NCI-H774 (cell line): ENCODE data around the gene MACROD2.

Experiments used
- DNase-seq: peaks from one replicate; lab custom pipeline; 2025; lab: John Stamatoyannopoulos, UW

Gene MACROD2

GRCh38 chr20:15627501-15627903 is 1632.2 kb downstream of the MACROD2 start:
- DNase-seq = no peak

GRCh38 chr20:15628851-15629353 is 1633.6 kb downstream of the MACROD2 start:
- DNase-seq = no peak

GRCh38 chr20:15630360-15630759 is 1635.0 kb downstream of the MACROD2 start:
- no peak for DNase-seq

GRCh38 chr20:15632680-15633079 is 1637.4 kb downstream of the MACROD2 start:
- DNase-seq = no peak

GRCh38 chr20:15634102-15634501 is 1638.8 kb downstream of the MACROD2 start:
- DNase-seq = no peak

GRCh38 chr20:15637546-15637945 is 1642.2 kb downstream of the MACROD2 start:
- DNase-seq = no peak

- no peak for DNase-seq
Measured at GRCh38 chr20:15637950-15638754, 1642.8 kb downstream of the MACROD2 start.

- DNase-seq = no peak
Measured at GRCh38 chr20:15638816-15639215, 1643.5 kb downstream of the MACROD2 start.

- no peak for DNase-seq
Measured at GRCh38 chr20:15639839-15640238, 1644.5 kb downstream of the MACROD2 start.

- DNase-seq = no peak
Measured at GRCh38 chr20:15642109-15642508, 1646.8 kb downstream of the MACROD2 start.

GRCh38 chr20:15642676-15643075 is 1647.4 kb downstream of the MACROD2 start:
- no peak for DNase-seq

GRCh38 chr20:15643713-15644112 is 1648.4 kb downstream of the MACROD2 start:
- DNase-seq = no peak

- no peak for DNase-seq
Measured at GRCh38 chr20:15645816-15646215, 1650.5 kb downstream of the MACROD2 start.

GRCh38 chr20:15653396-15654207 is 1658.3 kb downstream of the MACROD2 start:
- no peak for DNase-seq

GRCh38 chr20:15654208-15654649 is 1658.9 kb downstream of the MACROD2 start:
- DNase-seq = peak; percentile 37

- no peak for DNase-seq
Measured at GRCh38 chr20:15655295-15655874, 1660.1 kb downstream of the MACROD2 start.

GRCh38 chr20:15656124-15656523 is 1660.8 kb downstream of the MACROD2 start:
- no peak for DNase-seq

- DNase-seq = no peak
Measured at GRCh38 chr20:15658295-15658694, 1663.0 kb downstream of the MACROD2 start.

GRCh38 chr20:15673206-15673605 is 1677.9 kb downstream of the MACROD2 start:
- DNase-seq = no peak

- DNase-seq = no peak
Measured at GRCh38 chr20:15674253-15675060, 1679.1 kb downstream of the MACROD2 start.

GRCh38 chr20:15675061-15675514 is 1679.8 kb downstream of the MACROD2 start:
- no peak for DNase-seq
